Psoas muscle (tissue), 8 donors: ENCODE measurements around the gene RNASE13. TPM values are rescaled to one million over a fixed set of nuclear protein-coding genes. Genes with fewer than 3 reads are reported as not detected.

Source experiments
- ATAC-seq, 4 donors: fragments of 200-7000 bp; cut with Tn5 transposase; one replicate each; pipeline ENCODE4 v1.9.1; 2020; ENCODE audit warnings: moderate library complexity in 3 of 4, mild to moderate bottlenecking in 2 of 4
- DNase-seq, 2 donors: peaks; one replicate each; pipeline ENCODE4 v3.0.0-alpha.2; 2020
- H3K27ac ChIP-seq: fragments of 200-600 bp; one replicate; pipeline ENCODE4 v1.8.0; 2022
- H3K27me3 ChIP-seq, 3 donors: fragments of 200-600 bp in 1 of 3; one replicate each; pipeline versions ENCODE4 v1.6.1 to v1.8.0; 2013 to 2022; ENCODE audit warnings: low read length in 2 of 3, mild to moderate bottlenecking in 2 of 3, moderate library complexity in 1 of 3; ENCODE audit not compliant: insufficient read depth in 3 of 3
- H3K36me3 ChIP-seq, 2 donors: fragments of 200-600 bp in 1 of 2; one replicate each; pipeline versions ENCODE4 v1.6.1 to v1.8.0; 2013 to 2022; ENCODE audit warnings: low read depth in 1 of 2, mild to moderate bottlenecking in 1 of 2, moderate library complexity in 1 of 2; ENCODE audit not compliant: insufficient read depth in 1 of 2
- H3K4me1 ChIP-seq: fragments of 200-600 bp; one replicate; pipeline ENCODE4 v1.8.0; 2022
- H3K4me3 ChIP-seq: fragments of 200-600 bp; one replicate; pipeline ENCODE4 v1.8.0; 2022; ENCODE audit warnings: mild to moderate bottlenecking
- H3K9me3 ChIP-seq: fragments of 200-600 bp; one replicate; pipeline ENCODE4 v1.8.0; 2022
- WGBS, 3 donors: extraction: QIAGEN DNeasy Blood & Tissue Kit; methylation state at CpG; one replicate each; pipeline versions ENCODE4 v1.1.6 to v1.1.7; 2013; 5-methylcytosine and 5-hydroxymethylcytosine counted together
- intact Hi-C, 2 donors: fragments of 100-400 bp; cut with DNase I; formaldehyde crosslinking; loops; one replicate each; pipeline versions ENCODE4 v1.11.0 to v1.14.2; 2022
- polyA plus RNA-seq, 3 donors: library from polyadenylated mRNA; stranded (reverse); fragments of 200-250 nt; gene quantifications; one replicate each; pipeline ENCODE4 v1.2.3, GENCODE V29; 2013
- total RNA-seq, 4 donors: library from RNA; stranded (reverse); fragmentation: NEBNext Ultra II Directional in 2 of 4; extraction: Animal tissue kit (Norgen Biotek cat#: 25700) in 2 of 4; gene quantifications; one replicate each; pipeline versions ENCODE4 v1.2.1 to v1.2.4, GENCODE V29; 2021 to 2023
- TF ChIP-seq, protein P1 (sequence below): fragments of 200-600 bp; IDR thresholded peaks from one replicate; pipeline ENCODE4 v1.8.0; 2022; ENCODE audit warnings: antibody characterized with exemption
- donor health status: healthy with polysubstance abuse.
- donor health status: DM: no; HTN: no; CAD: no; lungs with moderate emphysema.
- donor health status: Bipolar disorder and iron deficiency.
- donor health status: healthy.
- donor health status: DM: yes; HTN: yes; CAD: no.
- donor health status: DM: no; HTN: no; CAD: no.
- donor health status: DM: no; HTN: no; CAD: no.
- donor health status: DM: yes; HTN: yes; CAD: no.

Gene RNASE13
- total and polyA plus RNA-seq, 7 donors: 0.05 TPM; not detected in 6

DNA sequence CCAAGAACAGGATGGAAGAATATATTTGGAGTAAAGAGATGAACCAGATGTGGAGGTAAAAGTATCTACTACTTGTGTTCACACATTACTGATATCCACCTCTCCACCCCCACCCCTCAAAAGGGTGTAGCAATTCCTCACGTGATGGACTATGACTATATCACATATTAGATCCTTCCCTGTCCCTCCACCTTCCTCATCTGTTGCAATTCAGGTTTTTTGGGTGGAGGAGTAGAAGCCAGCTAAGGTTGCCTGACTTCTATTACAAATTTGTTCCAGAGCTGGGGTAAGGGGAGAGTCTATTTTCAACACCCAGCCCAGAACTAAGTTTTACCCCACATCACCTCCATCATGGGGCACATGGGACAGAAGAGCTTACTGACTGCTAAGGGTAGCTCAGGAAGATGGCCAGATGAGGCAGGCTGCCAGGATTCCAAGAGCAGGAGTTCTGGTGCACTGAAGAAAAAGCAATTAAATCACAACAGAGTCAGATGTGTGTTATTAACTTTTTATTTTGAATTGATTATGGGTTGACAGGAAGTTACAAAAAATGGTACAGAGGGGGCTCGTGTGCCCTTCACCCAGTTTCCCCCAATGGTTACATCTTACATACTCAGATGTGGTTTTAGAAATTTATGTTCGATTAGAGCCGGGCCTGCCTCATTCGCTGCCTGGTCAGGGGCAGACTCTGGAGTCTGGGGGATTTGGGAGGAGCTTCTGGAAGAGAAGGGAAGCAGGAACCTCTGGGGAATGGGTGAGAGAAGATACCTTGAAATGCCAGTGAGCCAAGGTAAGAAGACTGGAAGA is 2.1 kb downstream of the RNASE13 start:
- no peaks in the 10 kb centered on the region for H3K36me3 ChIP-seq
- intact Hi-C loops: no loop called here
- WGBS, 3 donors: 70 to 81% (median 70%) methylated on average over 5 of the region's 5 CpGs
- TF ChIP-seq, protein P1, sequence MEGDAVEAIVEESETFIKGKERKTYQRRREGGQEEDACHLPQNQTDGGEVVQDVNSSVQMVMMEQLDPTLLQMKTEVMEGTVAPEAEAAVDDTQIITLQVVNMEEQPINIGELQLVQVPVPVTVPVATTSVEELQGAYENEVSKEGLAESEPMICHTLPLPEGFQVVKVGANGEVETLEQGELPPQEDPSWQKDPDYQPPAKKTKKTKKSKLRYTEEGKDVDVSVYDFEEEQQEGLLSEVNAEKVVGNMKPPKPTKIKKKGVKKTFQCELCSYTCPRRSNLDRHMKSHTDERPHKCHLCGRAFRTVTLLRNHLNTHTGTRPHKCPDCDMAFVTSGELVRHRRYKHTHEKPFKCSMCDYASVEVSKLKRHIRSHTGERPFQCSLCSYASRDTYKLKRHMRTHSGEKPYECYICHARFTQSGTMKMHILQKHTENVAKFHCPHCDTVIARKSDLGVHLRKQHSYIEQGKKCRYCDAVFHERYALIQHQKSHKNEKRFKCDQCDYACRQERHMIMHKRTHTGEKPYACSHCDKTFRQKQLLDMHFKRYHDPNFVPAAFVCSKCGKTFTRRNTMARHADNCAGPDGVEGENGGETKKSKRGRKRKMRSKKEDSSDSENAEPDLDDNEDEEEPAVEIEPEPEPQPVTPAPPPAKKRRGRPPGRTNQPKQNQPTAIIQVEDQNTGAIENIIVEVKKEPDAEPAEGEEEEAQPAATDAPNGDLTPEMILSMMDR: no peak
- peaks cover 18% of the 10 kb centered on the region for H3K4me1 ChIP-seq
- H3K4me3 ChIP-seq: no peak overlapping the region
- no peak overlapping the region for H3K27ac ChIP-seq
- DNase-seq: no peak
- ATAC-seq: peak in 2 of 4 donors; percentile 39 to 71
- no peaks in the 10 kb centered on the region for H3K9me3 ChIP-seq
- no peaks in the 10 kb centered on the region for H3K27me3 ChIP-seq

DNA sequence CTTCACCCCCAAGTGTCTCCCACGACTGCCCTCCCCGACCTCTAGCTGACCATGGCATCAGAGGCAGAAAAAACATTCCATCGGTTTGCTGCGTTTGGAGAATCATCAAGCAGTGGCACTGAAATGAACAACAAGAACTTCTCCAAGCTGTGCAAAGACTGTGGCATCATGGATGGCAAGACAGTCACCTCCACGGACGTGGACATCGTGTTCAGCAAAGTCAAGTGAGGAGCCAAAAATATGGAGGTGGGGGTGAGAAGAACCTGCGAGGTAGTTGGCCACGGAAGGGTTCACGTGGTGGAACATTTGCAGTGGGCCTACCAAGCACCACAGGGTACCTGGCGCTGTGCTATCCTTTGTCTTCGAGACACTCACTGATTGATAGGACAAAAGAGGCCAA is 4.1 kb downstream of the RNASE13 start:
- ATAC-seq (no peak), DNase-seq (no peak)
- TF ChIP-seq, protein P1: no peak
- Histone ChIP-seq H3K4me1 (peaks cover 25% of the 10 kb centered on the region), H3K27me3 (no peaks in the 10 kb centered on the region), H3K36me3 (no peaks in the 10 kb centered on the region), H3K9me3 (no peaks in the 10 kb centered on the region), H3K4me3 (no peak overlapping the region), H3K27ac (no peak overlapping the region)
- intact Hi-C loops: no loop called here
- 84 to 95% (median 92%) methylated on average over 12 of the region's 12 CpGs for WGBS, 3 donors

- Histone ChIP-seq H3K9me3 (no peaks in the 10 kb centered on the region), H3K27me3 (no peaks in the 10 kb centered on the region), H3K27ac (peak within 1 kb of the TSS; percentile 53), H3K4me1 (peaks cover 25% of the 10 kb centered on the region), H3K36me3 (no peaks in the 10 kb centered on the region), H3K4me3 (no peak within 1 kb of the TSS)
- WGBS, 3 donors: 75 to 88% (median 83%) methylated on average over 5 of the region's 5 CpGs
- ATAC-seq (no peak), DNase-seq (no peak)
- intact Hi-C loops: no loop called here
- TF ChIP-seq, protein P1: no peak
Measured at GRCh38 chr14:21029917-21030316, 4.7 kb downstream of the RNASE13 start, which contains the start of gene TPPP2. Gene TPPP2, plus strand, starts transcription at chr14:21030217. Its CDS starts 365 bp downstream, at chr14:21030582.

DNA sequence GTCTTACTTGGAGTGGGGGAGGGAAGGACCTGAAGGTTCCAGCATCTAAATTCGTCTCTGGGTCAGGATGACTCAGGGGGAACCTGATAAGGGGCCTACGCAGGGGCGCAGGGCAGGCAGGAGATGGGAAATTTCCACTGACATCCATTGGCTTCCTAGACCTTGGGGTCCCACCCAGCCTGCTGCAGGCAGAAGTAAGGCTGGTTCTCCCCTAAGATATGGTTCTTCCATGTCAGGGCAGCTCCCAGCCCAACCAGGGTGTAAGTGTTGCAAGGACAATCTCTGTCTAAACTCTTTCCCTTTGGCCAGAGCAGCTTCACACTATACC is 7.7 kb downstream of the RNASE13 start:
- ATAC-seq: peak; percentile 54 to 65 (median 58)
- Histone ChIP-seq H3K9me3 (no peaks in the 10 kb centered on the region), H3K27ac (peak overlapping the region; percentile 98), H3K4me1 (peaks cover 40% of the 10 kb centered on the region), H3K27me3 (no peaks in the 10 kb centered on the region), H3K36me3 (peaks cover 0 to 8% of the 10 kb centered on the region in 2 donors), H3K4me3 (peak overlapping the region; percentile 39)
- TF ChIP-seq, protein P1: no peak
- intact Hi-C loops: no loop called here
- 5 to 42% (median 18%) methylated on average over 3 of the region's 3 CpGs for WGBS, 3 donors
- peak; percentile 55 to 76 for DNase-seq
